ENCODE data around the gene CCNF. TPM values are rescaled to one million over a fixed set of nuclear protein-coding genes. Genes with fewer than 3 reads are reported as not detected.
"Not testable (repeated sequence)": the region's sequence is repeated elsewhere in the genome, so short reads cannot be mapped to it uniquely, and the experiment has no call there.

The CCNF gene
- total RNA-seq, 1 experiment from 2014 or later, result 26.1 TPM

DNA sequence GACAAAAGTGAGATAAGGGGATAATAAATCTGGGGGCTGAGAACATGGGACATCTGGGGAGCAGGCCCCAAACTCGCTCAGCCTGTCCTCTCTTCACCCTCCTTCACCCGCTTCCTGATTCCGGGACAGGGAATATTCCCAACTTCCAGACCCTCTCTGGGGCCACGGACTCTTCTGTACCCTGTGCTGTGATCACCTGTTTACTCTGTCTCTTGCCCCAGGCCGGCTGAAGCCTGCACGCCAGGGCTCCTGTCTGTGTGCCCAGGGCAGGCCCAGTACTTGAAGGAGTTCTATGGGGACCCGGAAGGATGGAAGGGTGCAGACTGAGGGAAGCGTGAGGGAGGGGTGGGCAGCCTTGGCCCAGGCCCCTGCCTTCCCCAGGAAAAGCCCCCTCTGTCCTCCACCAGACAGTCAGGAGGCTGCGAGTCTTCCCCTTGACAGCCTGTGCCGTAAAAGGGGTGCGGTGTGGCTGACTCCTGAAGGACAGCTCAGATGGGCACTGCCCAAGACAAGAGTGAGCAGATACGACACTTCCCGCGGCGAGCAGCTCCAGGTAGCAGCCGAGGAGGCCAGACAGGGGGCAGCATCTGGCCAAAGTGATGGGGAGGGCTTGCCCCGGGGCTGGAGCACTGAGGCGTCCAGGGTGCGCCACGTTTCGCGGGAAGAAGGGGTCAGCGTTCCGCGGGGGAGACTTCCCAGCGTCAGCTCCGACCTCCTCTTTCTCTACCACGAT lies 1.0 kb upstream of the CCNF start:
- DNase-seq (ENCODE audit: low spot score), result no peak

DNA sequence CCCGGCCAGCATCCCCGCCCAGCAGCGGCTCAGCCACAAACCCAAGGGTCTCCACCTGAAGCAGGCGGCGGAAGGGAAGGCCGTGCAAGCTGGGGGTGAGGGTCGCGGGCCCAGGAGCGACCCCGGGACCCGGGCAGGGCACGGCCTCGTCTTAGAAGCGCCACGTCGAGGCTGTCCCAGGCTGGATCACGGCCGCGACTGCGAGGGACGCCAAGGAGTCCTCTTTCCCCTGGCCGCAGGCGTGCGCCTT lies 538 bp upstream of the CCNF start:
- no peak for DNase-seq (ENCODE audit: low spot score)

GRCh38 chr16:2429771-2430663 lies 770 bp downstream of the CCNF start:
- DNase-seq (ENCODE audit: low spot score), result no peak

DNA sequence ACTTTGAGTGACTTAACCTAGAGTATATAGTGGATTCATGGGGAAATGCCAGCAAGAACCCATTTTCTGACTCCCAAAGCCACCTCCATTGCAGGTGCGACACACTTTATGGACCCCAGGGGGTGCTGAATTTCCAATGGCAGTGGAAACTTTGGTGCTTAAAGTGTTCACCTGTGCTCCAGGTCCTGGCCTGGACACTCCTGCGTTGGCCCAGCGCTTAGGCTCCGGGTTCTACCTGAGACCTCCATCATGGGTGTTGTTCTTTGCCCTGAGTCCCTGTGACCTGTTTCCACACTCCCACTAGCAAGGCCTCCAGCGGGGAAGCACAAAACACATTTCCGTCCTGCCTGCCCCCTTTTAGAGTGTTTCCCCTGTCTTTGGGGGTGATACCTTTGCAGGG lies 3.0 kb downstream of the CCNF start:
- DNase-seq (ENCODE audit: low spot score), result no peak

GRCh38 chr16:2432801-2433505 lies 3.7 kb downstream of the CCNF start:
- DNase-seq (ENCODE audit: low spot score), result no peak

DNA sequence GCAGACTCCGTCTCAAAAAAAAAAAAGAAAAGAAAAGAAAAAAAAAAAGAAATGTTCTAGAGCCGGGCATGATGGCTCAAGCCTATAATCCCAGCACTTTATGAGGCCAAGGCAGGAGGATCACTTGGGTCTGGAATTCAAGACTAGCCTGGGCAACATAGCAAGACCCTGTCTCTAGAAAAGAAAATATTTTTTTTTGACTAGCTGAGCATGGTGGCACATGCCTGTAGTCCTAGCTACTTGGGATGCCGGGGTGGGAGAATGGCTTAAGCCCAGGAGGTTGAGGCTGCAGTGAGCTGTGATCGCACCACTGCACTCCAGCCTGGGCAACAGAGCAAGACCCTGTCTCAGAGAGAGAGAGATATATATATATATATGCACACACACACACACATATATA lies 6.0 kb downstream of the CCNF start:
- DNase-seq (ENCODE audit: low spot score), result not testable (repeated sequence)

- DNase-seq (ENCODE audit: low spot score), result no peak
Observed at GRCh38 chr16:2436110-2436509, 6.9 kb downstream of the CCNF start.

- no peak for DNase-seq (ENCODE audit: low spot score)
Observed at GRCh38 chr16:2437032-2437790, 8.0 kb downstream of the CCNF start.

DNA sequence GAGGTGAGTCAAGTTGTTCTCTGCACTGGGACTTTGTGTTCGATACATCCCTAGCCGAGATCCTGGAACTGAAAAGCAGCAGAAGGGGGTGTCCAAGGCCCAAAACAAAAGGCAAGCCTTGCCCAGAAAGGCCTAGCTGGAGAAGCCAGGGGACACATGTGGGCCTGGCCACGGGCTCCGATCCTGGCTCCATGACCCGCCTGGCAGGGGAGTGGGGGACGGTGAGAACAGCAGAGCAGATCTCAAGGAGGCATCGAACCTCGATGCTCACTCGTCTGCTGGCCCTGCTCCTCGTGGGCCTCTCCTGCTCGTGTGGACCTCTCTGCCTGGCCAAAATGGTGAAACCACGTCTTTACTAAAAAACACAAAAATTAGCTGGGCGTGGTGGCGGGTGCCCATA lies 8.9 kb downstream of the CCNF start:
- DNase-seq (ENCODE audit: low spot score), result no peak

GRCh38 chr16:2439598-2439997 lies 10.4 kb downstream of the CCNF start:
- no peak for DNase-seq (ENCODE audit: low spot score)

- DNase-seq (ENCODE audit: low spot score), result not testable (repeated sequence)
Observed at GRCh38 chr16:2441143-2441804, 12.0 kb downstream of the CCNF start.

- DNase-seq (ENCODE audit: low spot score), result no peak
Observed at GRCh38 chr16:2443555-2443954, 14.3 kb downstream of the CCNF start.

DNA sequence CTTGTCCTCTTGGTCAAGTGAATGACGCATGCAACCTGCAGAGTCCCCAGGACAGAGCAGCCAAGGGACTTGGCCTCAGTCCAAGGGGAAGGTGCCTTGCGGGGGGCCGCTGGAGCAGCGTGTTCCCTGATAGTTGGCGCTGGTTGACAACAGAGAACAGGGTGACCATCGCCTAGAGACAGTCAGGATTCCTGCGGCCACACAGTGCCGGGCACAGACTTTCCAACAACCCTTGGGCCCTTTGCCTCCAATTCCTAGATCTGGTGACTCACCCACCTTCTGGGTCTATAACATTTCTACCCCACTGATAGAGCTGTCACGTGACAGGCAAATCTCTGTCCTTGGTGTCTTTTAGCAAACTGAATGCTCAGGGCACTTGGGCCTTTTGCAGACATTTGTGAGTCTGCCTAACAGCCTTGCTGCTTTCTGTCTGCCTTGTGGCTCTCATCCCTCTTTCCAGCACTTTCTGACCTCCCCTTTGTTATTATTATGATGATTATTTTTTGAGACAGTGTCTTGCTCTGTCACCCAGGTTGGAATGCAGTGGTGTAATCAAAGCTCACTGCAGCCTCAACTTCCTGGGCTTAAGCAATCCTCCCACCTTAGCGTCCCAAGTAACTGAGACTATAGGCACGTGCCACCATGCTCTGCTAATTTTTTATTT lies 18.8 kb downstream of the CCNF start:
- no peak for DNase-seq (ENCODE audit: low spot score)

DNA sequence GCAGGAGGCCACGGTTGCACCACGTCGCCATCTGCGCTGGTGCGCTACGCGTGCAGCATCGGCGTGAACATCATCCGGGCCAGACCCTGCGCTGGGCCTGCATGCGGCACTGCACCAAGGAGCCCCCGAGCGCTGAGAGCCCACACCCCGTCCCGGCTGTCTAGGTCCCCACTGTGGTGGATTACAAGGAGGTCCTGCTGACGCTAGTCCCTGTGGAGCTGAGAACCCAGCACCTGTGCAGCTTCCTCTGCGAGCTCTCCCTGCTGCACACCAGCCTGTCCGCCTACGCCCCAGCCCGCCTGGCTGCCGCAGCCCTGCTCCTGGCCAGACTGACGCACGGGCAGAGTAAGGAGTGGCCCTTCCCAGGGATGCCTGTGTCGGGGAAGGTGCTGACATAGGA lies 19.9 kb downstream of the CCNF start:
- DNase-seq (ENCODE audit: low spot score), result no peak

DNA sequence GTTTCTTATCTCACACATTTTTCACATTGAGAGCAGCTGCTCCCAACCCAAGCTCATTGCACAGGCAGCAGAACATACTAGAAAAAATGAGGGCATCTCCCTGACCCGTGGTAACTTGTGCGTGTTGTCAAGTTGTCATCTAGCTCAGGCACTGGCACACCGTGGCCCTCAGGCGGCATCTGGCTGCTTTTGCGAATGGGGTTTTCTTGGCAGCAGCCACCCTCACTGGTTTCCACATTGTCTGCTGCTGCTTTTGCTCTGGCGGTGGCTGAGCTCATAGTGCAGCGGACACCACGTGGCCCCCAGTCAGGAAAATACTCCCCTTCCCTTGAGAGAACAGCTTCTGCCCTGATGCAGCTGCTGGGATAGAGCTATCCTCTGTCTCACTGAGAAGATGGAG lies 21.3 kb downstream of the CCNF start:
- no peak for DNase-seq (ENCODE audit: low spot score)

DNA sequence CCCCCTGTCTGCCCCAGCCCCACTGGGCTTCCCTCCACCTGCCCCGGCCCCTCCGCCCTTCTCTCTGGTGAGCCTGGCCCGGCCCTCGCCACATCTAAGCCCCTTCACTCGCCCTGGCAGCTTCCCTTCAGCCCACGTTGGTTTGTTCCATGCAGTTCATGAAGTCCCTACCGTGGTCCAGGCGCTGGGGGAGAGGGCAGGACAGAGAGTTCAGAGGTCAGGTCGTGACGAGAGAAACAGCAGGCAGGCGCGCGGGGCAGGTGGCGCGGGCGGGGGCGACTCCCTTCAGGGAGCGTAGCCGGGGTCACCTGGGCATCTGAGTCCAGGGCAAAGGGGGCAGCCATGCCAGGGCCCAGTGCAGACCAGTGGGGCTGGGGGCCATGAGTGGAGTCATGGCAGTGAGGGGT lies 21.7 kb downstream of the CCNF start:
- no peak for DNase-seq (ENCODE audit: low spot score)

DNA sequence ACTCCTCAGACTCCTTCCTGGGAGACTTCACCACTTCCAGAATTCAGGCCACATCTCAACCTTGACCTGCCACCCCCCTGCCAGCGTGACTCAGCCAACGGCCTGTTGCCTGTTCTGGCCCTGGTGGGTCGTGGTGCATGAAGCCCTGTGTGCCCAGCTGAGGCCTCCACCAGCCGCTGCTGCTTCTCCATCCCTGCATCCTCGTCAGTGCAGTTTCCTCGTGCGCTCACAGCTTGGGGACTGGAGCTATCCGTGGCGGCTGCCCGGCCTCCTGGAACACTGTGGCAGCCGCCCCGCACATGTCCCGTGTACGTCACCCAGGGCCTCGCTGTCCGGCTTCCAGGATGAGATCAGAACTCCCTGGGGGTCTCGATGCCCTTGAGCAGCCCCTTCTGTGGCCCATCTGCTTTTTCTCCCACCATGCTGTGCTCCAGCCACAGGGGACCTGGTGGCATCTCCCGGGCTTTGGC lies 22.6 kb downstream of the CCNF start:
- DNase-seq (ENCODE audit: low spot score), result no peak

DNA sequence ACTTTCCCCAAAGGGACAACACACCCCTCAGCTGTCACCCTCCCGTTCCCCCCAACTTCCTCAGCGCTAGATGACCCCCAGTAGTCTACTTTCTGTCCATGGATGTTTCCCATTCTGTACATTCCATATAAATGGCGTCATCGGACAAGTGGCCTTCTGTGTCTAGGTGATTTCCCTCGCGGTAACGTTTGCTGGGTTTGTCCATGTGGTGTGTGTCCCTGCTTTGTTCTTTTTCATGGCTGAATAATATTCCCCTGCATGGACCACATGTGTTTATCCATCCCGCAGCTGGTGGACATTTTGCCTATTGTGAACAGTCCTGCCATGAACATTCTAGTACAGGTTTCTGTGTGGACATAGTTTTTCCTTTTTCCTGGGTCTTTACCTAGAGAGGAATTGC lies 23.4 kb downstream of the CCNF start:
- no peak for DNase-seq (ENCODE audit: low spot score)

- no peak for DNase-seq (ENCODE audit: low spot score)
Observed at GRCh38 chr16:2455081-2455845, 26.0 kb downstream of the CCNF start.

GRCh38 chr16:2456551-2457153 lies 27.4 kb downstream of the CCNF start:
- no peak for DNase-seq (ENCODE audit: low spot score)

Measured in H4 (cell line).